Peyer's patch (tissue), 4 donors: ENCODE results near the gene BICRA. TPM values are rescaled to one million over a fixed set of nuclear protein-coding genes. Genes with fewer than 3 reads are reported as not detected.
A peak's percentile ranks its signal among the peaks of the same experiment; 100 is the strongest.
"Not testable (repeated sequence)": the region's sequence is repeated elsewhere in the genome, so short reads cannot be mapped to it uniquely, and the experiment has no call there.

ENCODE experiments used
- DNase-seq, 3 donors: peaks; one replicate each; pipeline ENCODE4 v3.0.0-alpha.2; 2017 to 2019
- H3K27ac ChIP-seq, 4 donors: fragments of 200-600 bp; sonication (generic); one replicate each; pipeline ENCODE4 v1.5.1; 2016 to 2019
- H3K27me3 ChIP-seq, 2 donors: fragments of 200-600 bp; sonication (generic); one replicate each; pipeline ENCODE4 v1.5.1; 2019
- H3K36me3 ChIP-seq, 3 donors: fragments of 200-600 bp; sonication (generic); one replicate each; pipeline ENCODE4 v1.5.1; 2016 to 2019
- H3K4me1 ChIP-seq, 4 donors: fragments of 200-600 bp; sonication (generic); one replicate each; pipeline ENCODE4 v1.5.1; 2016 to 2019
- H3K4me3 ChIP-seq, 4 donors: fragments of 200-600 bp; sonication (generic); 1 replicate in 3 of 4; 2 replicates in 1 of 4; pipeline ENCODE4 v1.5.1; 2016 to 2019; ENCODE audit warnings: mild to moderate bottlenecking in 1 of 4
- H3K9me3 ChIP-seq, 4 donors: fragments of 200-600 bp; sonication (generic); one replicate each; pipeline ENCODE4 v1.5.1; 2016 to 2019; ENCODE audit warnings: mild to moderate bottlenecking in 1 of 4
- POLR2A ChIP-seq, 2 donors: fragments of 450-650 bp; IDR thresholded peaks; one replicate each; pipeline ENCODE4 v1.5.1; 2017; ENCODE audit warnings: antibody characterized with exemption in 2 of 2, mild to moderate bottlenecking in 2 of 2, moderate library complexity in 2 of 2
- total RNA-seq, 4 donors: library from RNA; depleted of rRNA; stranded (reverse); fragments of >200 nt; gene quantifications; one replicate each; pipeline ENCODE4 v1.1.0, GENCODE V29; 2016
- TF ChIP-seq, protein P1 (sequence below), 6 experiments: fragments of 450-650 bp in 4 of 6; fragments of 200-600 bp in 2 of 6; sonication (generic) in 1 of 6; IDR thresholded peaks; one replicate each; pipeline ENCODE4 v1.5.1; 2017 to 2019; ENCODE audit warnings: antibody characterized with exemption in 6 of 6, mild to moderate bottlenecking in 3 of 6, moderate library complexity in 1 of 6

The BICRA gene
- total RNA-seq, 4 donors from 2014 or later, result 8.2 to 14.9 (median 13.3) TPM

DNA sequence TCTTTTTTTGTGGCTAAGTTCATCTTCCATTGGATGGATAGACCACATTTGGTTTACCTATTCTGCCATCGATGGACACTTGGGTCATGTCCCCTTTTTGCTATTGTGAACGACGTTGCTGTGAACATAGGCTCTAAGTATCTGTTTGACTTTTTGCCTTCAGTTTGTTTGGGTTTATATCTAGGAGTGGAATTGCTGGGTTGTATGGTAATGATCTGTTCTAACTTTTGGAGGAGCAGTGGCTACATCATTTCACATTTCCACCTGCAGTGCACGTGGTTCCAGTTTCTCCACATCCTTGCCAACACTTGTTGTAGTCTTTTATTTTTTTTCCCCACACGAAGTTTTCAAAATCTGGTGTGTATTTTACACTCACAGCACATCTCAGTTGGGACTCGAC lies 21.7 kb downstream of the BICRA start:
- peaks cover 0 to 47% (median 0%) of the 10 kb centered on the region in 4 donors for H3K4me1 ChIP-seq
- no peak for DNase-seq
- H3K36me3 ChIP-seq, result no peaks in the 10 kb centered on the region

DNA sequence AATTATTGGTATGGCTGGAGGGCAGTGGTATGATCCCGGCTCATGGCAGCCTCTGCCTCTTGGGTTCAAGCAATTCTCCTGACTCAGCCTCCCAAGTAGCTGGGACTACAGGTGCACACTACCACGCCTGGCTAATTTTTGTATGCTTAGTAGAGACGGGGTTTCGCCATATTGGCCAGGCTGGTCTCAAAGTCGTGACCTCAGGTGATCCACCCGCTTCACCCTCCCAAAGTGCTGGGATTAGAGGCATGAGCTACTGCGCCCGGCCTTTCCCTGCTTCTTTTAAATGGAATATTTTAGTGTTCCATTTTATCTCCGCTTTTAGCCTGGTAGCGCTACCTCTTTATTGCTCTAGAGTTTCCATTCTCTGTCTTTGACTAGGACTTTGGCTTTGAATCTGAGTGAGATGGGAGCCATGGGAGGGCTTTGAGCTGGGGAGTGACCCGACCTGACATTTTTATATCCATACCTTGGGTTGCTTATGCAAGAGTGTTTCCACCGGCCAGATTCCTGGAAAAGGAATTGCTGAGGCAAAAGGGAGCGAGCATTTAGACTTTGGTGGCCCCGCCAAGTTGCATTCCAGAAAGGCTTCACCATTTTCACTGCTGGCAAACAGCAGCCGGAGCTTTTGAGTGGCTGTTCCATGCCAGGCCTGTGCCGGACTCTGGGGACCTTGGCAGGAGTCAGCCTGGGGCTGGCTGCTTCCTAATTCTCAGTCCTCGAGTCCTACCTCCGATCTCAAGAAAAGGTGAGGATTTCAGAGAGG lies 22.9 kb downstream of the BICRA start:
- no peak for TF ChIP-seq POLR2A (IDR thresholded peaks at IDR 0.05)
- TF ChIP-seq, protein P1, sequence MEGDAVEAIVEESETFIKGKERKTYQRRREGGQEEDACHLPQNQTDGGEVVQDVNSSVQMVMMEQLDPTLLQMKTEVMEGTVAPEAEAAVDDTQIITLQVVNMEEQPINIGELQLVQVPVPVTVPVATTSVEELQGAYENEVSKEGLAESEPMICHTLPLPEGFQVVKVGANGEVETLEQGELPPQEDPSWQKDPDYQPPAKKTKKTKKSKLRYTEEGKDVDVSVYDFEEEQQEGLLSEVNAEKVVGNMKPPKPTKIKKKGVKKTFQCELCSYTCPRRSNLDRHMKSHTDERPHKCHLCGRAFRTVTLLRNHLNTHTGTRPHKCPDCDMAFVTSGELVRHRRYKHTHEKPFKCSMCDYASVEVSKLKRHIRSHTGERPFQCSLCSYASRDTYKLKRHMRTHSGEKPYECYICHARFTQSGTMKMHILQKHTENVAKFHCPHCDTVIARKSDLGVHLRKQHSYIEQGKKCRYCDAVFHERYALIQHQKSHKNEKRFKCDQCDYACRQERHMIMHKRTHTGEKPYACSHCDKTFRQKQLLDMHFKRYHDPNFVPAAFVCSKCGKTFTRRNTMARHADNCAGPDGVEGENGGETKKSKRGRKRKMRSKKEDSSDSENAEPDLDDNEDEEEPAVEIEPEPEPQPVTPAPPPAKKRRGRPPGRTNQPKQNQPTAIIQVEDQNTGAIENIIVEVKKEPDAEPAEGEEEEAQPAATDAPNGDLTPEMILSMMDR (IDR thresholded peaks at IDR 0.05), result no peak
- peaks cover 0 to 51% (median 0%) of the 10 kb centered on the region in 4 donors for H3K4me1 ChIP-seq
- H3K9me3 ChIP-seq, result no peaks in the 10 kb centered on the region
- H3K36me3 ChIP-seq, result no peaks in the 10 kb centered on the region
- peak overlapping the region in 1 of 4 donors; percentile 52 for H3K27ac ChIP-seq
- H3K27me3 ChIP-seq, result no peaks in the 10 kb centered on the region
- H3K4me3 ChIP-seq, result no peak overlapping the region
- no peak for DNase-seq

More for the DNA sequence above, 21.7 kb downstream of the BICRA start:
- no peak for TF ChIP-seq POLR2A (IDR thresholded peaks at IDR 0.05)
- Histone ChIP-seq H3K27me3 (no peaks in the 10 kb centered on the region), H3K27ac (no peak overlapping the region), H3K9me3 (no peaks in the 10 kb centered on the region), H3K4me3 (no peak overlapping the region)

DNA sequence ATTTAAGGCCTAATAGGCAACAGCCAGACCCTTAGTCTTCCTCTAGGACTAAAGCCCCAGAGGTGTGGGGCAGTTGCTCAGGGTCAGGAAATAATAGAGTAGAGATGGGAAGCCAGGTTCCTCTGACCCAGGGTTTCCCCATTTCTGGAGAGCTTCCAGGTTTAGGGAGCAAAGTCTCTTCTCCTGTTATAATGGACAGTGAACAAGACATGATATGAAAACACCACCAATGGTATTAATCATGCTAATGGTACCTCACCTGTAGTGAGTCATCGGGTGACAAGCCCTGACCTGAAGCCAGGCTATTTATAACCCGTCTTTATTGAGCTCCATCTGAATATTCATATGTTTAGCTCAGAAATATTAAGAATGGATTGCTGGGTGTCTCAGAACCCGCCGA lies 24.6 kb downstream of the BICRA start:
- Histone ChIP-seq H3K9me3 (no peaks in the 10 kb centered on the region), H3K36me3 (no peaks in the 10 kb centered on the region), H3K4me3 (no peak overlapping the region), H3K27ac (peak overlapping the region in 2 of 4 donors; percentile 67 to 75), H3K27me3 (no peaks in the 10 kb centered on the region), H3K4me1 (peaks cover 0 to 45% (median 0%) of the 10 kb centered on the region in 4 donors)
- peak in 1 of 2 donors; percentile 3 for TF ChIP-seq POLR2A (IDR thresholded peaks at IDR 0.05)
- TF ChIP-seq, protein P1 (IDR thresholded peaks at IDR 0.05), result no peak
- peak in 1 of 3 donors; percentile 74 for DNase-seq

- no peaks in the 10 kb centered on the region for H3K36me3 ChIP-seq
- H3K4me3 ChIP-seq, result no peak overlapping the region
- H3K27me3 ChIP-seq, result no peaks in the 10 kb centered on the region
- H3K9me3 ChIP-seq, result no peaks in the 10 kb centered on the region
- H3K27ac ChIP-seq, result peak overlapping the region in 2 of 4 donors; percentile 52 to 75
- no peak for DNase-seq
- peaks cover 0 to 45% (median 0%) of the 10 kb centered on the region in 4 donors for H3K4me1 ChIP-seq
- no peak for TF ChIP-seq POLR2A (IDR thresholded peaks at IDR 0.05)
- TF ChIP-seq, protein P1 (IDR thresholded peaks at IDR 0.05), result no peak
These were observed 25.1 kb downstream of the BICRA start for GRCh38 chr19:47633996-47634395.

GRCh38 chr19:47635152-47635754 lies 26.3 kb downstream of the BICRA start:
- H3K27ac ChIP-seq, result peak overlapping the region in 1 of 4 donors; percentile 78
- peaks cover 0 to 45% (median 0%) of the 10 kb centered on the region in 4 donors for H3K4me1 ChIP-seq
- not testable (repeated sequence) for H3K4me3 ChIP-seq

GRCh38 chr19:47637550-47637949 lies 28.6 kb downstream of the BICRA start:
- Histone ChIP-seq H3K27me3 (no peaks in the 10 kb centered on the region), H3K27ac (peak overlapping the region in 2 of 4 donors; percentile 12 to 78), H3K9me3 (no peaks in the 10 kb centered on the region), H3K36me3 (no peaks in the 10 kb centered on the region), H3K4me3 (no peak overlapping the region), H3K4me1 (peaks cover 0 to 39% (median 0%) of the 10 kb centered on the region in 4 donors)
- no peak for DNase-seq
- TF ChIP-seq, protein P1 (IDR thresholded peaks at IDR 0.05), result no peak
- no peak for TF ChIP-seq POLR2A (IDR thresholded peaks at IDR 0.05)

More at GRCh38 chr19:47635152-47635754, 26.3 kb downstream of the BICRA start:
- not testable (repeated sequence) for DNase-seq, H3K9me3 ChIP-seq, H3K27me3 ChIP-seq, H3K36me3 ChIP-seq
